ENCODE measurements around the gene MACO1.

Gene MACO1

DNA sequence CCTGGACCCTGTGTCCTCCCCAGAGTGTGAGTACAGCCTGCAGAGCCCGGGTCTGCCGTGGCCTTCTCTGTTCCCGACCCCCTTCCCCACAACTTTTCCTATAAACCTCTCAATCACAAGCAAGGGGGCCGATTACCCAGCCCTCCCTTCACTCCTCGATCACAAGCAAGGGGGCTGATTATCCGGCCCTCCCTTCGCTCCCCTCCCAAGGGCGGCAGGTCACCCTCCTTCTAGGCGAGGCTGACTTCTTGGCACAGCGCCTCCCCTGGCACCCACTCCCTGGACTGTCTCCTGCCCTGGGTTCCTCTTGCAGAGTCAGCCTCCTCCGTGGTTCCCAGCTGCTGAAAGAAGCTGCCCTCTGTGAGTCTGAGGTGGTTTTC is 100.4 kb downstream of the MACO1 start:
- Histone ChIP-seq H3K4me1 (peaks cover 17% of the 10 kb centered on the region), H3K9me3 (no peaks in the 10 kb centered on the region), H3K27ac (no peak overlapping the region), H4K20me1 (no peaks in the 10 kb centered on the region), H3K4me3 (no peak overlapping the region), H3K4me2 (no peak overlapping the region), H3K27me3 (no peaks in the 10 kb centered on the region), H3K36me3 (no peaks in the 10 kb centered on the region), H3K9ac (no peak overlapping the region)
- no peak for TF ChIP-seq Cebpa-rat (IDR thresholded peaks at IDR 0.05)

DNA sequence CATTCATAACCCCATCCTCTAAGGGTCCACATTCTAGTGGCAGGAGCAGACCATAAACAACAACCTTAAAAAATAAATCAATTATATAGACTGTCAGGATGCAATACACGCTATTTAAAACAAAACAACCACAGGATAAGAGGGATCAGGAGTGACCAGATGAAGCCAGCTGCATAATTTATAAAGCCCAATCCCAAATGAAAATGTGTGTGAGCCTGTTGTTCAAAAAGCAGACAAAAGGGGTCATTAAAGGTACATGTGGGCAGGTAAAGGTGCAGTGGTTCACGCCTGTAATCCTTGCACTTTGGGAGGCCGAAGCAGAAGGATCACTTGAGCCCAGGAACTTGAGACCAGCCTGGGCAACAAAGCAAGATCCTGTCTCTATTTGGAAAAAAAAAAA is 102.3 kb downstream of the MACO1 start:
- H3K9ac ChIP-seq = no peak overlapping the region
- TF ChIP-seq Cebpa-rat (IDR thresholded peaks at IDR 0.05) = no peak
- no peaks in the 10 kb centered on the region for H3K36me3 ChIP-seq
- no peaks in the 10 kb centered on the region for H3K9me3 ChIP-seq
- no peak overlapping the region for H3K4me3 ChIP-seq
- H3K4me2 ChIP-seq = no peak overlapping the region
- H3K4me1 ChIP-seq = peaks cover 20% of the 10 kb centered on the region
- H4K20me1 ChIP-seq = no peaks in the 10 kb centered on the region
- H3K27me3 ChIP-seq = no peaks in the 10 kb centered on the region
- no peak overlapping the region for H3K27ac ChIP-seq

DNA sequence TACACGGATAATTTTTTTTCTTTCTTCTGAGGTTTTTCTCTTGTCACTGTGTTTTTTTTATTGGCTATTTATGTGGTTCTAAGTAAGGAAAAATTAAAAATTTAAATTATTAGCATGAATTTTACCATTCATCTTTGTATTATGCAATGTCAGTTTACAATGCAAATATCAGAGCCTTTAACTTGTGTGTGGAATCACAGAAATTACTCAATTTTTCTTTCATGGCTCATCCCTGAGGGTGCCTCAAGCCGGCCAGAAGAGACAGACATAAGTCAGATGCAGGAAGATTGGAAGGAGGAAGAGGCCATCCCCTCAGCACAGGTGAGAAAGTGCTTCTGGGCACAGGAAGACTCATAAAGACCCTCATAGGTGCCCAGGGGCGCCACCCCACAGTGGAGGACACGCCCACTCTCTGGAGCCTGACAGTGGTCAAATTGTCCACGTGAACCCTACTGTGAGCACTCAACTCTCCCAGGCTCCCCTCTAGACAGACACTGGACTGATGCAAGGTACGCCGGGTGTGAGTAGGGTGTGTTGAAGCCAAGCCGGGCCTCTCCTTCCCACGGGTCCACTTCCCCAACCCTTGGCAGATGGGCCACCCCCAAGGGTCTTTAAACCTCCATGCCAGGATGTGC is 103.2 kb downstream of the MACO1 start:
- Histone ChIP-seq H3K27ac (no peak overlapping the region), H3K4me1 (peaks cover 20% of the 10 kb centered on the region), H3K4me2 (no peak overlapping the region), H4K20me1 (no peaks in the 10 kb centered on the region), H3K9ac (no peak overlapping the region), H3K4me3 (no peak overlapping the region), H3K27me3 (no peaks in the 10 kb centered on the region), H3K9me3 (no peaks in the 10 kb centered on the region), H3K36me3 (no peaks in the 10 kb centered on the region)
- no peak for TF ChIP-seq Cebpa-rat (IDR thresholded peaks at IDR 0.05)

DNA sequence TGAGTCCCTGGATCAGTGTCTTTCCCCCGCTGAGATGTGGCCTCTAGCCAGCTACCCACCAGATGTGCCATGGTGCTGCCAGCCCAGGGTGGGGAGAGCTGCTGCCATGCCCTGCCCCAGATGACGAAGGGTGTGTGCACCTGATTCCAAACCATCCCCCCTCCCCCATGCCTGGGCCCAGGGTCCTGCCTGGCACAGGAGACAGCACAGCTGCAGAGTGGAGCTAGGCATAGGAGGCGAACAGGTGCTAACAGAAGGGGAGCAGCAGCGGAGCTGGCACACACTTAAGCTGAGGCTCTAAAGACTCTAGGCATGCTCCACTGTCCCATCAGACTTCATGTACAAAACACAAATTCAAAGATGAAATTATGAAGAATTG is 103.7 kb downstream of the MACO1 start:
- no peaks in the 10 kb centered on the region for H3K9me3 ChIP-seq
- no peak for TF ChIP-seq Cebpa-rat (IDR thresholded peaks at IDR 0.05)
- peaks cover 18% of the 10 kb centered on the region for H3K4me1 ChIP-seq
- no peaks in the 10 kb centered on the region for H4K20me1 ChIP-seq
- no peaks in the 10 kb centered on the region for H3K27me3 ChIP-seq
- no peak overlapping the region for H3K4me2 ChIP-seq
- H3K36me3 ChIP-seq = no peaks in the 10 kb centered on the region
- no peak overlapping the region for H3K27ac ChIP-seq
- H3K4me3 ChIP-seq = no peak overlapping the region
- H3K9ac ChIP-seq = no peak overlapping the region

DNA sequence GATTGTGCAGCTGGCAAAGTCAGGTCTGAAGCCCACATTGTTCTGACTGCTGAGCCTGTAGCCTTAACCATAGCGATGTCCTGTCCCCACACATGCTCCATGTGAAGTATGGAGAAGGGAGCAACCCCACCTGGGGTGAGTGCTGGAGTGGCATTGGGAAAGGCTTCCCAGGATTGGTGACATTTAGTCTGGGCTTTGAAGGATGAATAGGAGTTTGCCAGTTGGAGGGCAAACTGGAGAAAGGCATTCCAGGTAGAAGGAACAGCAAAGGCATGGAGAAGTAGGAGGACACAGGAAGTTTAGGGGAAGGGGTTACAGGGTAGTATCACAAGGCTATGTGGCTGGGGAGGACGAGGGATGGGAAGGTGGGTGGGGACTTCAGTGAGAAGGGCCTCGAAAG is 105.4 kb downstream of the MACO1 start:
- TF ChIP-seq Cebpa-rat (IDR thresholded peaks at IDR 0.05) = no peak
- no peaks in the 10 kb centered on the region for H3K9me3 ChIP-seq
- no peaks in the 10 kb centered on the region for H3K27me3 ChIP-seq
- H3K9ac ChIP-seq = no peak overlapping the region
- no peak overlapping the region for H3K4me2 ChIP-seq
- no peak overlapping the region for H3K27ac ChIP-seq
- no peak overlapping the region for H3K4me3 ChIP-seq
- no peaks in the 10 kb centered on the region for H4K20me1 ChIP-seq
- peaks cover 4% of the 10 kb centered on the region; the same call in 1 of the 2 replicates for H3K4me1 ChIP-seq
- H3K36me3 ChIP-seq = no peaks in the 10 kb centered on the region

DNA sequence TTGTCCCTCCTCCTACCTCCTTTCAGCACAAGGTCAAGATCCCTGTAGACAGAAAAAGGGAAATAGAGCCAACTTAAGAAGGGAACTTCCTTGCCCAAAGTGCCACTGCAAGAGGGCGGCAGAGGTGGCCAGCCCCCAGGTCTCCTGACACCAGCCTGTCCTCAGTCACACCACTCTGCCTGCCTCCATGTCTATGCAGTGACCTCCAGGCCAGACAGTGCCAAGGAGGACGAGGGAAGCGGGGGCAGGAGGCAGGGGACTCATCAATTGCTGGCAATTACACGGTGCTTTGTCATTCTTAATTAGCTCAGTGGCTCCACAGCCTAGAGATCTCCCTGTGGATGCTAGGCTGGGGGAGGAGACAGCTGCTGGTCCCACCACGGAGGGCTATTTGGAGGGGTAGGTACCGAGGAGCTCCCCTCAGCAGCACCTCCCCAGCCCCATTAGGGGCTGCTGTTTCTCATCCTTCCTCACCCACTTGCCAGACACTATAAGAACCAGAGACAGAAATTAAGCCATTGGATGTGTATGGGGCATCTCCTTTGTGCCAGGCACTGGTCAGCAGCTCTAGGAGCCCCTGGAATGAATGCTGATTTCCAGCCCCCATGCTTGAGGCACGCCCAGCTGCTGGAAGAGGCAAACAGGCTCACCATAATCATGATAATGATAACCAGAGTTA is 106.6 kb downstream of the MACO1 start:
- H3K4me1 ChIP-seq = peaks cover 4% of the 10 kb centered on the region; the same call in 1 of the 2 replicates
- H3K27ac ChIP-seq = no peak overlapping the region
- H3K36me3 ChIP-seq = no peaks in the 10 kb centered on the region
- no peak overlapping the region for H3K4me3 ChIP-seq
- no peaks in the 10 kb centered on the region for H4K20me1 ChIP-seq
- H3K9me3 ChIP-seq = no peaks in the 10 kb centered on the region
- TF ChIP-seq Cebpa-rat (IDR thresholded peaks at IDR 0.05) = no peak
- H3K27me3 ChIP-seq = no peaks in the 10 kb centered on the region
- H3K9ac ChIP-seq = no peak overlapping the region
- H3K4me2 ChIP-seq = no peak overlapping the region

DNA sequence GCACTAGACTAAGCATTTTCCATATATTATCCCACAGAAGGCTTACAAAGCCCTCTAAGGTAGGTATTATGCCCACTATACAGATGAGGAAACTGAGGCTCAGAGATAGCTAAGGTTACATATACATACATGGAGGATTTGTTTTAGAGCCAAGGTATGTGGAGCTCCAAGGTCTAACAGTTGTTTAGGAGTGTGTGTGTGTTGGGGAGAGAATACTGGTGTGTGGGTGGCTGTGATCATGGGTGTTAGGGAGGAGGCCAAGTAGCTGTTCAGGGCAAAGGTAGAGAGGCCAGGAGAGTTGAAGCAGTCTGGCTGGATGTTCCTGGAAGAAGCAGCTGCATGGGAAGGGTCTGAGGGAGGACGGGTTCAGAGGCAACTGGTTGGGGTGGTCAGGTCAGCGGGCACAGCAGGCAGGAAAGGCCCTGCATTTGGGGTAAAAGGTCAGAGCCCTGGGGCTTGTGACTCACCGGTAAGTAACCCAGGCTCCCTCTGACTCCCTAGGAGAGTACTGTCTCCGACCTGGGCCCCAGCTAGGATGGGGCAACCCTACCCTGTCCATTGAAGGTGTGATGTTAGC is 107.6 kb downstream of the MACO1 start:
- TF ChIP-seq Cebpa-rat (IDR thresholded peaks at IDR 0.05) = no peak
- Histone ChIP-seq H3K27me3 (no peaks in the 10 kb centered on the region), H3K9me3 (no peaks in the 10 kb centered on the region), H3K27ac (no peak overlapping the region), H3K4me3 (no peak overlapping the region), H3K4me1 (peaks cover 4% of the 10 kb centered on the region; the same call in 1 of the 2 replicates), H3K4me2 (no peak overlapping the region), H3K9ac (no peak overlapping the region), H3K36me3 (no peaks in the 10 kb centered on the region), H4K20me1 (no peaks in the 10 kb centered on the region)

DNA sequence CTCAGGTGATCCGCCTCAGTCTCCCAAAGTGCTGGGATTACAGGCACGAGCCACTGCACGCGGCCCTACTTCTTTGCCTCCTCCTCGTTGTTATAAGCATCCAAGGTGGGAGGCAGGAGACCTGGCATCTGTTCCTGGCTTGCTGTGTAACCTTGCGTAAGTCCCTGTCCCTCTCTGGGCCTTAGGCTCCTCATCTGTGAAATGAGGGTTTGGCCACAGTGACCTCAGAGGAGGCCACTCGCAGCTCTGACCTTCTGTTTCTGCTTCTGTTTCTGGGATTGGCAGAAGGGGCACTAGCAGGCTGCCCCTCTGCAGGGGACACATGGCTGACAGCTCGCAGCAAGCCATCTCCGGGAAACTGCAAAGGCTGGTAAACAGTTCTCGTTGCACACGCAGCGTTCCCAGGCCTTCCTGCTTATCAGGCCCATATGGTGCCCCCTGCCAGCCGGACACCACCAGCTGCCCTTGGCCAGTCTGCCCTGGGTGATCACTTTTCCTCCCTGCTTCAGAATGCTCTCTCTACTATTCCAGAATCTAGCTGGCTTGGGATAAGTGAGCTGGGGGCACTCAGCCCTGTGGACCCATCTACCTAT is 110.1 kb downstream of the MACO1 start:
- H3K27ac ChIP-seq = no peak overlapping the region
- H3K4me3 ChIP-seq = no peak overlapping the region
- TF ChIP-seq Cebpa-rat (IDR thresholded peaks at IDR 0.05) = no peak
- H3K4me1 ChIP-seq = peaks cover 22% of the 10 kb centered on the region
- no peaks in the 10 kb centered on the region for H3K27me3 ChIP-seq
- no peak overlapping the region for H3K9ac ChIP-seq
- peaks cover 18% of the 10 kb centered on the region for H4K20me1 ChIP-seq
- H3K36me3 ChIP-seq = no peaks in the 10 kb centered on the region
- H3K4me2 ChIP-seq = no peak overlapping the region
- no peaks in the 10 kb centered on the region for H3K9me3 ChIP-seq

DNA sequence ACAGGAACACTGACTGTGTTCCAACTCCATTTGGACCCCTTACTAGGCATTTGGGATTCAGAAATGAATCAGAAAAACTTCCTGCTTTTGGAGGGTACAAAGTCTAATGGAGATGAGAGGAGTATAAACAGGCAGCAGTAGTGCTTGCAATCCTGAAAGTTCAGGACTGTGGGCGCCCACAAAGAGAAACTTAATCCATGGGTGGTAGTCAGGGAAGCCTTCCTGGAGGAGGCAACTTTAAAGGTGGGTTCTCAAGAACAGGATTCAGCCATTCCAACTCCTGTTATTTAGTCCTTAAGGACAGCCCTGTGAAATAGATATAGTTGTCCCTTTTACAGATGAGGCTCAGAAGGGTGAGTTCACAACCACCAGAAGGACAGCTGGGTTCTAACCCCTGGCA is 110.7 kb downstream of the MACO1 start:
- H3K36me3 ChIP-seq = no peaks in the 10 kb centered on the region
- H3K4me1 ChIP-seq = peaks cover 28% of the 10 kb centered on the region
- H3K9ac ChIP-seq = no peak overlapping the region
- peaks cover 18% of the 10 kb centered on the region for H4K20me1 ChIP-seq
- H3K27me3 ChIP-seq = no peaks in the 10 kb centered on the region
- H3K9me3 ChIP-seq = no peaks in the 10 kb centered on the region
- no peak overlapping the region for H3K4me3 ChIP-seq
- H3K4me2 ChIP-seq = no peak overlapping the region
- no peak for TF ChIP-seq Cebpa-rat (IDR thresholded peaks at IDR 0.05)
- H3K27ac ChIP-seq = no peak overlapping the region

All from BLaER1 (cell line).